Renal cortical epithelial cell (primary cell): ENCODE measurements around the gene SRP54. TPM values are rescaled to one million over a fixed set of nuclear protein-coding genes. Genes with fewer than 3 reads are reported as not detected.
"Not testable (repeated sequence)": the region's sequence is repeated elsewhere in the genome, so short reads cannot be mapped to it uniquely, and the experiment has no call there.

Experiments used
- DNase-seq: peaks from one replicate; pipeline ENCODE4 v3.0.0-alpha.2; 2011; ENCODE audit warnings: low read depth
- total RNA-seq: library from RNA; depleted of rRNA; stranded (reverse); fragments of >200 nt; gene quantifications from 2 replicates; pipeline ENCODE4 v1.2.3, GENCODE V29; 2014

The SRP54 gene
- total RNA-seq, 1 donor from 2014 or later = 122 TPM

DNA sequence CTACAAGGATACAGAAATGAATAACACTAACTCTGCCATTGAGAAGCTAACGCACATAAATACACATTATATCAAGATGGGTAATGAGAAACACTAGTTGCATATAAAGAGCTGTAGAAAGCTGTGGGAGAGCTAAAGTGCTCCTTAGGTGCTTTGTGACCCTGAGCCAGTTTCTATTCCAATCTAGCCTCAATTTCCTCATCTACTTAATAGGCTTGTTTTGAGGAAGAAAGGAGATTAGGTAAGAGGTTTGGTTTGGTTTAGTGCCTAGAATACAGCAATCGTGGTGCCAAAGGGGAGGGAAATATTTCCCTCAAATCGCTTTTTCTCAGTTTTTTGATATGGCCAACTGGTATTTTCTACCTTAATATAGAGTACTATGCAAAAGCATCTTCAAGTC is 994 bp downstream of the SRP54 start:
- no peak for DNase-seq

DNA sequence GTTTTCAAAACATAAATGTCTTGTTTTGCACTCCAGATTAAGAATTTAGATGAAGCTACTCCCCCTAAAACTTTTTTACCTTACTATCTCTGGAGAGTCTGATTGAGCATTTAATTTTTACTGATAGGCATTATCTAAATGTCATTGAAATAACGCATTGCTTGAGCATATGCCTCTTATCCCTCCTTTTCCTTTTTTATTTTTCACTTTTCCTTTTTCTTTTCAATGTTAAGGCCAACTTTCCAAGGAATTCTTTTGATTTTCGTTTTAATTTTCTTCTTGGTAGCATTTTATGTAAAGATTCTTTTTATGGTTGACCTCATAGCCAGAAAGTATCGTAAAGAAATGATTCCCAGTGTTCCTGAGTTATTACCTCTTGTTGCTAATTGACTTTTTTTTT is 2.9 kb downstream of the SRP54 start:
- DNase-seq = no peak

- DNase-seq = no peak
Observed at GRCh38 chr14:34987180-34987579, 4.4 kb downstream of the SRP54 start.

- no peak for DNase-seq
Observed at GRCh38 chr14:34989762-34990161, 7.0 kb downstream of the SRP54 start.

DNA sequence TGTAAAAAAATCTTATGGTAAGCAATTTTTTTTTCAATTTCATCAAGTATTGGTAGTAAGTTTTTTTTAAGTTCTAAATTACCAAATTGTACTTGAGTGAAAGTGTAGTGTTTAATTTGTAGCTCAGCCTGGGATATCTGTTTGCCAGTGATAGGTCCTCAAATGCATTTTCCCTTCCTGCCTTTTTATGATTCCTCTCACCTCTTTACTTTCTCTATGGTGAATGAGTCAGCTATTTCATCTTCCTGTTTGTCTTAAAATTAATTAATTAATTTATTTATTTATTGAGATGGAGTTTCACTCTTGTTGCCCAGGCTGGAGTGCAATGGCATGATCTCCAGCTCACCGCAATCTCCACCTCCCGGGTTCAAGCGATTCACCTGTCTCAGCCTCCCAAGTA is 10.6 kb downstream of the SRP54 start:
- no peak for DNase-seq

DNA sequence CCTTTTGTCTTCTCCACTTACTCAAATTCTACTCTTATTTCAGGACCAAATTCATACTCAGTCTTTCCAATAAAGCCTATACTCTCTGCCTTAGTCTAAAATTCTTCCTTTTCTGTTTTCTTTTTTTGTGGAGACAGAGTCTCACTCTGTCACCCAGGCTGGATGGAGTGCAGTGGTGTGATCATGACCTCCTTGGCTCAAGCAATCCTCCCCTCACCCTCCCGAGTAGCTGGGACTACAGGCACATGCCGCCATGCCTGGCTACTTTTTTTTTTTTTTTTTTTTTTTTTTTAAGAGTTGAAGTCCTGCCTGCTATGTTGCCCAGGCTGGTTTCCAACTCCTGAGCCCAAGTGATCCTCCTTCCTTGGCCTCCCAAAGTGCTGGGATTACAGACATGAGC is 11.9 kb downstream of the SRP54 start:
- peak; percentile 18 for DNase-seq

DNA sequence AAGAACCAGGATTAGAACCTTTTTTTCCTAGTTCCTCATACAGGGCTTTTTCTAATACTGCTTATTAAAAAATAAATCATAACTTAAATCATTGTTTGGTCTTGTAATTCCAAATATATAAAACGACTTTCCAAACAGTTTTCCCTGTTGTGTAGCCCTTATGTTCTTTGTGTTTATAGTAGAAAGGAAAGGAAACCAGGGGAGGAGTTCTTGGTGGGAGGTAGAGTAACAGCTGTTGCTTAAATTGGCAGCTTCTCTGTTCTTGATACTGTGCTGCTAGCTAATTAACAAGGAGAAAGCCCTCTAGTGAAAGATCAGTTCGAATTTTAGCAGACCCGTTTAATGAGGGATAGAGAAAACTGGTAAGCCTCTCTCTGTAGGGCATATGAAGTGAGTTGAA is 15.0 kb downstream of the SRP54 start:
- DNase-seq = no peak

DNA sequence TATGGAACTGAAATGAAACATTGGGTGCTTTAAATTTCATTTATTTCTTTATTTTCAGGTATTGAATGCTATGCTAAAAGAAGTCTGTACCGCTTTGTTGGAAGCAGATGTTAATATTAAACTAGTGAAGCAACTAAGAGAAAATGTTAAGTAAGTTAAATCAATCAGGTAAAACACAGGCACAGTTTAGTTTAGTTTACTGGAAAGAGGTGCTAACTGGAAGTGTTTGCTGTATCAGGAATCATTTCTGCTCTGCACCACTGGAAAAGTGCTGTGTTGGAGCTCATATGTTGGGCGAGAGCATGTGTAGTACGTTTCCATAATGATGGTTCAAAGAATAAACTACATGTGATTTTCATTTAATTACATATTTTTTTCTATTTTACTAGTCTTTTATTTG is 16.7 kb downstream of the SRP54 start:
- peak; percentile 49 for DNase-seq

GRCh38 chr14:35001621-35002020 is 18.8 kb downstream of the SRP54 start:
- no peak for DNase-seq

DNA sequence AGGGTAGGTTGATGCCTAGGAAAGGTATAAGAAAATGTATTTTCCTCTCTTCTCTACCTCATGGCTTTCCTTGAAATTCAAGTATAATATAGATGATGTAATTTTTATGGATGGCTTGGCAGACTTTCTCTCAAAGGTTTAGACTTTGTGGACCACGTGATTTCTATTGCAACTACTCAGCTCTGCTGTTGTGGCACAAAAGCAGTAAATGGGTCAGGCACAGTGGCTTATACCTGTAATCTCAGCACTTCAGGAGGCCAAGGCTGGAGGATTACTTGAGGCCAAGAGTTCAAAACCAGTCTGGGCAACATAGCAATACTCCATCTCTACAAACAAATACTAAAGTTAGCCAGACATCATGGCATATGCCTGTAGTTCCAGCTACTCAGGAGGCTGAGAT is 22.0 kb downstream of the SRP54 start:
- DNase-seq = no peak

DNA sequence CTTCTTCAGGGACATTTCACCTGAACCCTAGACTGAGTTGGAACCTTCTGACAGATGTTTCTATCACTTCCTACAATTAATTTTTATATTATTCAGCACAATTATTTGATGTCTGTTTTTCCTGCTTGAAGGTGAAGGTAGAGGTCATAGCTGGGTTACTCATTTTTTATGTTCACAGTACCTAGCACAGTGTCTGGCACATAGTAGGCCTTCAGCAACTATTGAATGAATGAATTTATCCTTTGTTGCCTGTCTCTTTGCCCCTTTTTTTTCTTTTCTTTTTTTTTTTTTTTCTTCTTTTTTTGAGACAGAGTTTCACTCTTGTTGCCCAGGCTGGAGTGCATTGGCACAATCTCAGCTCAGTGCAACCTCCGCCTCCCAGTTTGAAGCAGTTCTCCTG is 33.8 kb downstream of the SRP54 start:
- no peak for DNase-seq

DNA sequence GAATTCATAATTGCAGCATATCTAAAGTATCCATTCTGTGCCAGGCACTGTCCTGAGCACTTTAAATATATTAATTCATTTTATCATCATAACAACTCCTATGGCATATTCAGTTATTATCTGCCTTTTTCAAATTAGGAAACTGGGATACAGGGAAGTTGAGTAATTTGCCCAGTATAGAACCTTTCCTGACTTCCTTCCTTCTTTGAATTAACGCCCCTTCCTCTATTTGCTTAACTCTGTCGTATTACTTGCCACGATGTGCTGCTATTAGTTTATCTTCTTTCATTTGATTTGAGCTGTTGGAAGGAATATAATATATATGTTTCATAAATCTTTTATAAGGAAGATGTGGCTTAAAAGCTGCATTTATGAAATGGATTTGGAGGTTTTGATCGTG is 37.9 kb downstream of the SRP54 start:
- no peak for DNase-seq

GRCh38 chr14:35028435-35028834 is 45.6 kb downstream of the SRP54 start:
- DNase-seq = no peak

GRCh38 chr14:35032562-35032961 is 49.8 kb downstream of the SRP54 start:
- no peak for DNase-seq

DNA sequence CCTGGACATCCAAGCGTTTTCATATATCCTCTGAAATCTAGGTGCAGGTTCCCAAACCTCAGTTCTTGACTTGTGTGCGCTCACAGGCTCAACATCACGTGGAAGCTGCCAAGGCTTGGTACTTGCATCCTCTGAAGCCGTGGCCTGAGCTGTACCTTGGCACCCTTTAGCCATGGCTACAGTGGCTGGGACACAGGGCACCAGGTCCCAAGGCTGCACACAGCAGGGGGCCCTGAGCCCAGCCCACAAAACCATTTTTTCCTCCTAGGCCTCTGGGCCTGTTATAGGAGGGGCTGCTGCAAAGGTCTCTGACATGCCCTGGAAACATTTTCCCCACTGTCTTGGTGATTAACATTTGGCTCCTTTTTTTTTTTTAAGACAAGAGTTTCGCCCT is 51.6 kb downstream of the SRP54 start:
- no peak for DNase-seq

GRCh38 chr14:35034944-35035554 is 52.3 kb downstream of the SRP54 start:
- not testable (repeated sequence) for DNase-seq

DNA sequence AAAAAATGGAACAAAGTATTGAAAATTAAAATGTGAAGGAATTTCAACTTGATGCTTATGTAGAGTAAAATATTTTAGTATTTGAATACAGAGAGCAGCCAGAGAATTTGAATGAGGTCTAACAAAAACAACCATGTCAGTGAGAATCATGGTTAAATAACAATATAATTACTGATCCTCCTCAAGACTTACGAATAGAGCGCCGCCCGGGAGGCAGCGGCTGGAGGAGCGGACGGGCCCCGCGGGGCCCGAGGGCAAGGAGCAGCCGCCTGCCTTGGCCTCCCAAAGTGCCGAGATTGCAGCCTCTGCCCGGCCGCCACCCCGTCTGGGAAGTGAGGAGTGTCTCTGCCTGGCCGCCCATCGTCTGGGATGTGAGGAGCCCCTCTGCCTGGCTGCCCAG is 55.5 kb downstream of the SRP54 start:
- not testable (repeated sequence) for DNase-seq

GRCh38 chr14:35042632-35043031 is 59.8 kb downstream of the SRP54 start:
- DNase-seq = no peak

DNA sequence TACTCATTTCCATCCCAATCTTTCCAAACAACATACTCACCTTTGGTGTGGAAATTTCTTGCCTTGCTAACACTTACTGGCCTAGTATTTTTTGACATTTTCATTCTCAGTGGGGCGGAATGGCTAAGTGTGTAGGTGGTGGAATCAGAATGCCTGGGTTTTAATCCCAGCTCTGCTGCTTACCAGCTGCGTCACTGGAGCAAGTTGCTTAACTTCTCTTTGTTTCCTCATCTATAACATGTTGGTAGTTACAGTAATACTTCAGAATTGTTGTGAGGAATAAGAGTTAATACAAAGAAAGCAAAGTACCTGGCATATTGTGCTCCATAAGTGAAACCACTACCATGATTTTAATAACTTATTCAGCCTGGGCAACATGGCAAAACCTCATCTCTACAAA is 60.3 kb downstream of the SRP54 start:
- DNase-seq = no peak

GRCh38 chr14:35044939-35045797 is 62.4 kb downstream of the SRP54 start:
- DNase-seq = no peak

DNA sequence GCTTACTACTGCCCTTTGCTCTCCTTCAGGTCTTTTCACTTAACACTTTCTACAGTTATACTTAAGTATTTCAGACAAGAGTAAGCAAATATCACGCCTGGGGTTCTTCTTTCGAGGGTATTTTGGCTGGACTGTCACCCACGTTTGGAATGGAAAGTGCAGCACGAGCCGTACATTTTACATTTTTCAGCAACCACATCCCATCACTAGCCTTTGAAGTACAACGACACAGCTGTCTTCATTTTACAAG is 62.9 kb downstream of the SRP54 start:
- peak; percentile 37 for DNase-seq

GRCh38 chr14:35046048-35046750 is 63.4 kb downstream of the SRP54 start, which contains the start of gene FAM177A1:
FAM177A1 (plus strand) TSS chr14:35046272; CDS start chr14:35046464, 192 bp downstream.
- peak; percentile 90 for DNase-seq
